ENCODE measurements around the gene LAIR1. TPM values are rescaled to one million over a fixed set of nuclear protein-coding genes. Genes with fewer than 3 reads are reported as not detected.
"Not testable (repeated sequence)": the region's sequence is repeated elsewhere in the genome, so short reads cannot be mapped to it uniquely, and the experiment has no call there.

The LAIR1 gene
- total RNA-seq, 1 experiment from 2014 or later = not detected

GRCh38 chr19:54332149-54332548, 32.6 kb downstream of the LAIR1 start:
- DNase-seq = no peak
- intact Hi-C loops (cut with micrococcal nuclease; ENCODE audit: unreplicated experiment) = no loop called here
- BruUV-seq (replicated peaks) = no TSS peak
- ChIA-PET CTCF (no interaction called here), POLR2A (no interaction called here)
- H3K36me3 ChIP-seq (ENCODE audit: control insufficient read depth, insufficient read depth, low read length) = no peaks in the 10 kb centered on the region
- Mint-ChIP-seq H3K9me3 (ENCODE audit: unreplicated experiment) (no peaks in the 10 kb centered on the region), H3K27ac (ENCODE audit: unreplicated experiment) (no peak overlapping the region), H3K36me3 (ENCODE audit: insufficient read depth, unreplicated experiment) (no peaks in the 10 kb centered on the region), H3K4me1 (ENCODE audit: low read depth, unreplicated experiment) (no peaks in the 10 kb centered on the region), H3K4me3 (ENCODE audit: unreplicated experiment) (no peak overlapping the region), H3K27me3 (ENCODE audit: insufficient read depth, unreplicated experiment) (peaks cover 13% of the 10 kb centered on the region)
- no peaks in the 10 kb centered on the region for H3K4me1 ChIP-seq
- H3K9me3 ChIP-seq = no peaks in the 10 kb centered on the region
- no peak overlapping the region for H3K4me3 ChIP-seq (ENCODE audit: low read depth, low read length)
- TF ChIP-seq CTCF (IDR thresholded peaks at IDR 0.05; ENCODE audit: insufficient read depth in 1 of 2, low read depth in 1 of 2, low read length in 1 of 2, severe bottlenecking in 1 of 2, unreplicated experiment in 1 of 2) = no peak
- no peaks in the 10 kb centered on the region for H3K27me3 ChIP-seq (replicated peaks; ENCODE audit: control insufficient read depth, insufficient read depth, low read length)

GRCh38 chr19:54331626-54332025, 33.1 kb downstream of the LAIR1 start:
- Histone ChIP-seq H3K4me1 (no peaks in the 10 kb centered on the region), H3K27me3 (replicated peaks; ENCODE audit: control insufficient read depth, insufficient read depth, low read length) (no peaks in the 10 kb centered on the region), H3K36me3 (ENCODE audit: control insufficient read depth, insufficient read depth, low read length) (no peaks in the 10 kb centered on the region), H3K4me3 (ENCODE audit: low read depth, low read length) (no peak overlapping the region), H3K9me3 (no peaks in the 10 kb centered on the region)
- no peak overlapping the region for H3K4me3 Mint-ChIP-seq (ENCODE audit: unreplicated experiment)
- BruUV-seq (replicated peaks) = no TSS peak
- ChIA-PET CTCF (no interaction called here), POLR2A (no interaction called here)
- no peak for DNase-seq
- H3K36me3 Mint-ChIP-seq (ENCODE audit: insufficient read depth, unreplicated experiment) = no peaks in the 10 kb centered on the region
- H3K27ac Mint-ChIP-seq (ENCODE audit: unreplicated experiment) = no peak overlapping the region
- TF ChIP-seq CTCF (IDR thresholded peaks at IDR 0.05; ENCODE audit: insufficient read depth in 1 of 2, low read depth in 1 of 2, low read length in 1 of 2, severe bottlenecking in 1 of 2, unreplicated experiment in 1 of 2) = no peak
- no peaks in the 10 kb centered on the region for H3K4me1 Mint-ChIP-seq (ENCODE audit: low read depth, unreplicated experiment)
- H3K9me3 Mint-ChIP-seq (ENCODE audit: unreplicated experiment) = no peaks in the 10 kb centered on the region
- H3K27me3 Mint-ChIP-seq (ENCODE audit: insufficient read depth, unreplicated experiment) = peaks cover 13% of the 10 kb centered on the region
- intact Hi-C loops (cut with micrococcal nuclease; ENCODE audit: unreplicated experiment) = no loop called here

GRCh38 chr19:54329476-54330165, 35.1 kb downstream of the LAIR1 start:
- no peaks in the 10 kb centered on the region for H3K9me3 ChIP-seq
- H3K36me3 ChIP-seq (ENCODE audit: control insufficient read depth, insufficient read depth, low read length) = no peaks in the 10 kb centered on the region
- no peak overlapping the region for H3K4me3 Mint-ChIP-seq (ENCODE audit: unreplicated experiment)
- no peaks in the 10 kb centered on the region for H3K36me3 Mint-ChIP-seq (ENCODE audit: insufficient read depth, unreplicated experiment)
- no peaks in the 10 kb centered on the region for H3K27me3 ChIP-seq (replicated peaks; ENCODE audit: control insufficient read depth, insufficient read depth, low read length)
- no peak overlapping the region for H3K4me3 ChIP-seq (ENCODE audit: low read depth, low read length)
- no peak for TF ChIP-seq CTCF (IDR thresholded peaks at IDR 0.05; ENCODE audit: insufficient read depth in 1 of 2, low read depth in 1 of 2, low read length in 1 of 2, severe bottlenecking in 1 of 2, unreplicated experiment in 1 of 2)
- H3K27me3 Mint-ChIP-seq (ENCODE audit: insufficient read depth, unreplicated experiment) = peaks cover 15% of the 10 kb centered on the region
- no peak overlapping the region for H3K27ac Mint-ChIP-seq (ENCODE audit: unreplicated experiment)
- ChIA-PET CTCF (interaction anchor here (0.7 kb wide), 1 partner anchor 52 kb away, joined by 12 read pairs; no protein-coding TSS in a partner anchor), POLR2A (no interaction called here)
- no peaks in the 10 kb centered on the region for H3K4me1 ChIP-seq
- no peak for DNase-seq
- H3K4me1 Mint-ChIP-seq (ENCODE audit: low read depth, unreplicated experiment) = no peaks in the 10 kb centered on the region
- no TSS peak for BruUV-seq (replicated peaks)
- intact Hi-C loops (cut with micrococcal nuclease; ENCODE audit: unreplicated experiment) = no loop called here
- no peaks in the 10 kb centered on the region for H3K9me3 Mint-ChIP-seq (ENCODE audit: unreplicated experiment)

GRCh38 chr19:54328781-54329180, 36.0 kb downstream of the LAIR1 start:
- BruUV-seq (replicated peaks); H3K4me3 ChIP-seq (ENCODE audit: low read depth, low read length); H3K36me3 ChIP-seq (ENCODE audit: control insufficient read depth, insufficient read depth, low read length); POLR2A ChIA-PET; H3K4me3 Mint-ChIP-seq (ENCODE audit: unreplicated experiment); CTCF ChIA-PET; H3K4me1 ChIP-seq; H3K9me3 ChIP-seq; H3K27me3 ChIP-seq (replicated peaks; ENCODE audit: control insufficient read depth, insufficient read depth, low read length); H3K27ac Mint-ChIP-seq (ENCODE audit: unreplicated experiment); intact Hi-C loops (cut with micrococcal nuclease; ENCODE audit: unreplicated experiment); H3K4me1 Mint-ChIP-seq (ENCODE audit: low read depth, unreplicated experiment); DNase-seq; H3K36me3 Mint-ChIP-seq (ENCODE audit: insufficient read depth, unreplicated experiment); H3K27me3 Mint-ChIP-seq (ENCODE audit: insufficient read depth, unreplicated experiment); H3K9me3 Mint-ChIP-seq (ENCODE audit: unreplicated experiment): not testable (repeated sequence)
